AG09309 (cell line): ENCODE data around the gene ENHO.

Experiments
- DNase-seq: peaks from one replicate; pipeline ENCODE4 v3.0.0-alpha.2; 2010; ENCODE audit warnings: low read depth
- H3K4me3 ChIP-seq: 2 replicates; pipeline ENCODE4 v1.5.1; 2011; ENCODE audit warnings: mild to moderate bottlenecking, low read depth, low read length, moderate library complexity; ENCODE audit not compliant: control insufficient read depth
- CTCF ChIP-seq: IDR thresholded peaks from 2 replicates; pipeline ENCODE4 v1.5.1; 2011; ENCODE audit warnings: mild to moderate bottlenecking, low read depth, low read length, inconsistent platforms; ENCODE audit not compliant: insufficient read depth, control insufficient read depth; ENCODE audit errors: missing control alignments

The ENHO gene

GRCh38 chr9:34520505-34521385 is 2.0 kb downstream of the ENHO start:
- no peak overlapping the region for H3K4me3 ChIP-seq
- no peak for DNase-seq
- no peak for TF ChIP-seq CTCF

GRCh38 chr9:34520096-34520495 is 2.7 kb downstream of the ENHO start:
- no peak for TF ChIP-seq CTCF
- H3K4me3 ChIP-seq: no peak overlapping the region
- DNase-seq: no peak

- DNase-seq: no peak
- no peak for TF ChIP-seq CTCF
- no peak overlapping the region for H3K4me3 ChIP-seq
These were observed 3.3 kb downstream of the ENHO start for GRCh38 chr9:34519321-34520020.

GRCh38 chr9:34518896-34519295 is 3.9 kb downstream of the ENHO start:
- no peak for TF ChIP-seq CTCF
- H3K4me3 ChIP-seq: no peak overlapping the region
- no peak for DNase-seq

GRCh38 chr9:34518110-34518616 is 4.6 kb downstream of the ENHO start:
- DNase-seq: no peak
- no peak for TF ChIP-seq CTCF
- H3K4me3 ChIP-seq: no peak overlapping the region

GRCh38 chr9:34517185-34517584 is 5.6 kb downstream of the ENHO start:
- DNase-seq: no peak
- H3K4me3 ChIP-seq: no peak overlapping the region
- no peak for TF ChIP-seq CTCF
